HEK293 (cell line): Measurements from ENCODE around the gene ME2.
A peak's percentile ranks its signal among the peaks of the same experiment; 100 is the strongest.

Experiments used
- HOXA7 ChIP-seq: sonication (generic); formaldehyde crosslinking; IDR thresholded peaks from 2 replicates; pipeline ENCODE4 v1.8.1; 2022; ENCODE audit warnings: missing genetic modification reagents, borderline replicate concordance
- HOXC10 ChIP-seq: sonication (generic); formaldehyde crosslinking; IDR thresholded peaks from 2 replicates; pipeline ENCODE4 v1.8.1; 2023; ENCODE audit warnings: mild to moderate bottlenecking, missing genetic modification reagents
- KLF9 ChIP-seq: fragments of 450-650 bp; formaldehyde crosslinking; IDR thresholded peaks from 2 replicates; pipeline ENCODE4 v1.5.1; 2016; ENCODE audit warnings: missing biosample characterization, missing genetic modification characterization, low read depth
- MEIS1 ChIP-seq: sonication (generic); formaldehyde crosslinking; IDR thresholded peaks from 2 replicates; pipeline ENCODE4 v1.8.1; 2022; ENCODE audit warnings: missing genetic modification reagents, mild to moderate bottlenecking, borderline replicate concordance
- SALL2 ChIP-seq: fragments of 450-650 bp; formaldehyde crosslinking; IDR thresholded peaks from 2 replicates; pipeline ENCODE4 v1.5.0; 2017; ENCODE audit warnings: missing biosample characterization, mild to moderate bottlenecking, missing genetic modification characterization, borderline replicate concordance
- ZBTB17 ChIP-seq: fragments of 450-650 bp; formaldehyde crosslinking; IDR thresholded peaks from 2 replicates; pipeline ENCODE4 v1.5.1; 2016; ENCODE audit warnings: missing biosample characterization, missing genetic modification characterization
- ZBTB21 ChIP-seq: fragments of 450-650 bp; formaldehyde crosslinking; IDR thresholded peaks from 2 replicates; pipeline ENCODE4 v1.5.1; 2017; ENCODE audit warnings: missing biosample characterization, missing genetic modification characterization
- ZNF24 ChIP-seq: fragments of 450-650 bp; formaldehyde crosslinking; IDR thresholded peaks from 2 replicates; pipeline ENCODE4 v1.5.1; 2016; ENCODE audit warnings: missing biosample characterization, missing genetic modification characterization
- ZNF274 ChIP-seq, 2 experiments: fragments of 200-500 bp in 1 of 2; fragments of 450-650 bp in 1 of 2; sonication (Bioruptor generic) in 1 of 2; formaldehyde crosslinking in 1 of 2; IDR thresholded peaks; 2 replicates each; pipeline versions ENCODE4 v1.5.1 to v1.6.1; 2014 to 2016; ENCODE audit warnings: borderline replicate concordance in 1 of 2, inconsistent platforms in 1 of 2, low read length in 1 of 2, missing biosample characterization in 1 of 2, missing genetic modification characterization in 1 of 2
- ZNF416 ChIP-seq: fragments of 450-650 bp; formaldehyde crosslinking; IDR thresholded peaks from 2 replicates; pipeline ENCODE4 v1.5.1; 2016; ENCODE audit warnings: missing biosample characterization, missing genetic modification characterization
- ZNF544 ChIP-seq: fragments of 450-650 bp; formaldehyde crosslinking; IDR thresholded peaks from 2 replicates; pipeline ENCODE4 v1.5.0; 2017; ENCODE audit warnings: missing biosample characterization, missing genetic modification characterization
- ZNF571 ChIP-seq: fragments of 450-650 bp; formaldehyde crosslinking; IDR thresholded peaks from 2 replicates; pipeline ENCODE4 v1.5.0; 2017; ENCODE audit warnings: missing biosample characterization, missing genetic modification characterization
- ZNF585B ChIP-seq: fragments of 450-650 bp; formaldehyde crosslinking; IDR thresholded peaks from 2 replicates; pipeline ENCODE4 v1.5.1; 2016; ENCODE audit warnings: missing biosample characterization, missing genetic modification characterization
- ZNF596 ChIP-seq: fragments of 450-650 bp; IDR thresholded peaks from 2 replicates; pipeline ENCODE4 v1.5.0; 2018; ENCODE audit warnings: missing biosample characterization, mild to moderate bottlenecking, missing genetic modification characterization, moderate library complexity
- ZNF623 ChIP-seq: fragments of 450-650 bp; formaldehyde crosslinking; IDR thresholded peaks from 2 replicates; pipeline ENCODE4 v1.5.1; 2016; ENCODE audit warnings: missing biosample characterization, missing genetic modification characterization
- ZNF670 ChIP-seq: fragments of 450-650 bp; formaldehyde crosslinking; IDR thresholded peaks from 2 replicates; pipeline ENCODE4 v1.5.1; 2016; ENCODE audit warnings: missing biosample characterization, missing genetic modification characterization, low read depth
- TF ChIP-seq, protein P1 (sequence below): fragments of 450-650 bp; formaldehyde crosslinking; optimal IDR thresholded peaks from 2 replicates; pipeline ENCODE3; 2016; ENCODE audit warnings: missing biosample characterization, mild to moderate bottlenecking, missing genetic modification characterization
- TF ChIP-seq, protein P2 (sequence below): fragments of 450-650 bp; formaldehyde crosslinking; IDR thresholded peaks from 2 replicates; pipeline ENCODE4 v1.5.1; 2016; ENCODE audit warnings: missing biosample characterization, missing genetic modification characterization, borderline replicate concordance
- TF ChIP-seq, protein P3 (sequence below): fragments of 450-650 bp; formaldehyde crosslinking; IDR thresholded peaks from 2 replicates; pipeline ENCODE4 v1.5.1; 2016; ENCODE audit warnings: missing biosample characterization, missing genetic modification characterization
- TF ChIP-seq, protein P4 (sequence below): fragments of 450-650 bp; formaldehyde crosslinking; IDR thresholded peaks from 2 replicates; pipeline ENCODE4 v1.5.1; 2016; ENCODE audit warnings: missing biosample characterization, missing genetic modification characterization
- TF ChIP-seq, protein P5 (sequence below): fragments of 450-650 bp; IDR thresholded peaks from 2 replicates; pipeline ENCODE4 v1.5.1; 2018; ENCODE audit warnings: missing biosample characterization, missing genetic modification characterization
- TF ChIP-seq, protein P6 (sequence below): fragments of 450-650 bp; formaldehyde crosslinking; IDR thresholded peaks from 2 replicates; pipeline ENCODE4 v1.5.1; 2016; ENCODE audit warnings: missing biosample characterization, missing genetic modification characterization
- TF ChIP-seq, protein P7 (sequence below): fragments of 450-650 bp; formaldehyde crosslinking; IDR thresholded peaks from 2 replicates; pipeline ENCODE4 v1.5.1; 2017; ENCODE audit warnings: missing biosample characterization, missing genetic modification characterization
- TF ChIP-seq, protein P8 (sequence below): fragments of 450-650 bp; formaldehyde crosslinking; IDR thresholded peaks from 2 replicates; pipeline ENCODE4; 2016; ENCODE audit warnings: missing biosample characterization, missing genetic modification characterization

ME2 gene

DNA sequence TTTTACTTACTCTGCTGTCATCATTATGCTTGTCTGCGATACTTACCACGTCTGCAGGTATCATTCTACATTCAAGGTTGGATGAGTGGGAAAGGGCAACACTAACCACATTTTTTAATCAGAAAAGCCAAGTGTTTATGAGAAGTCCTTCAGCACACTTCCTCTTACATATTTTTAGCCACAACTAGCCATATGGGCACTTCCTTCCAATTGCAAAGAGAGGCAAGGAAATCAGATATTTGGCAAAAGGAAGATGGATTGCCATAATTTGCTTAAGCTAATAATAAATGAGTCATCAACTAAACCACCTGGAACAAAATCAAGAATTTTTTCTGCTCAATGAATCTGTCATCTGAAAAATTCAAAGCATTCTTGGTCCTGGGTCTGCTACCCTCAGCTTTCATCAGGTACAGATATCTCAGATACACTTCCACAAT is 42.4 kb upstream of the ME2 start (continued):
- TF ChIP-seq, protein P1, sequence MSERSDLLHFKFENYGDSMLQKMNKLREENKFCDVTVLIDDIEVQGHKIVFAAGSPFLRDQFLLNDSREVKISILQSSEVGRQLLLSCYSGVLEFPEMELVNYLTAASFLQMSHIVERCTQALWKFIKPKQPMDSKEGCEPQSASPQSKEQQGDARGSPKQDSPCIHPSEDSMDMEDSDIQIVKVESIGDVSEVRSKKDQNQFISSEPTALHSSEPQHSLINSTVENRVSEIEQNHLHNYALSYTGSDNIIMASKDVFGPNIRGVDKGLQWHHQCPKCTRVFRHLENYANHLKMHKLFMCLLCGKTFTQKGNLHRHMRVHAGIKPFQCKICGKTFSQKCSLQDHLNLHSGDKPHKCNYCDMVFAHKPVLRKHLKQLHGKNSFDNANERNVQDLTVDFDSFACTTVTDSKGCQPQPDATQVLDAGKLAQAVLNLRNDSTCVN (tag by site-specific recombination): no peak
- TF ChIP-seq ZNF670 (tag by site-specific recombination): no peak
- TF ChIP-seq, protein P2, sequence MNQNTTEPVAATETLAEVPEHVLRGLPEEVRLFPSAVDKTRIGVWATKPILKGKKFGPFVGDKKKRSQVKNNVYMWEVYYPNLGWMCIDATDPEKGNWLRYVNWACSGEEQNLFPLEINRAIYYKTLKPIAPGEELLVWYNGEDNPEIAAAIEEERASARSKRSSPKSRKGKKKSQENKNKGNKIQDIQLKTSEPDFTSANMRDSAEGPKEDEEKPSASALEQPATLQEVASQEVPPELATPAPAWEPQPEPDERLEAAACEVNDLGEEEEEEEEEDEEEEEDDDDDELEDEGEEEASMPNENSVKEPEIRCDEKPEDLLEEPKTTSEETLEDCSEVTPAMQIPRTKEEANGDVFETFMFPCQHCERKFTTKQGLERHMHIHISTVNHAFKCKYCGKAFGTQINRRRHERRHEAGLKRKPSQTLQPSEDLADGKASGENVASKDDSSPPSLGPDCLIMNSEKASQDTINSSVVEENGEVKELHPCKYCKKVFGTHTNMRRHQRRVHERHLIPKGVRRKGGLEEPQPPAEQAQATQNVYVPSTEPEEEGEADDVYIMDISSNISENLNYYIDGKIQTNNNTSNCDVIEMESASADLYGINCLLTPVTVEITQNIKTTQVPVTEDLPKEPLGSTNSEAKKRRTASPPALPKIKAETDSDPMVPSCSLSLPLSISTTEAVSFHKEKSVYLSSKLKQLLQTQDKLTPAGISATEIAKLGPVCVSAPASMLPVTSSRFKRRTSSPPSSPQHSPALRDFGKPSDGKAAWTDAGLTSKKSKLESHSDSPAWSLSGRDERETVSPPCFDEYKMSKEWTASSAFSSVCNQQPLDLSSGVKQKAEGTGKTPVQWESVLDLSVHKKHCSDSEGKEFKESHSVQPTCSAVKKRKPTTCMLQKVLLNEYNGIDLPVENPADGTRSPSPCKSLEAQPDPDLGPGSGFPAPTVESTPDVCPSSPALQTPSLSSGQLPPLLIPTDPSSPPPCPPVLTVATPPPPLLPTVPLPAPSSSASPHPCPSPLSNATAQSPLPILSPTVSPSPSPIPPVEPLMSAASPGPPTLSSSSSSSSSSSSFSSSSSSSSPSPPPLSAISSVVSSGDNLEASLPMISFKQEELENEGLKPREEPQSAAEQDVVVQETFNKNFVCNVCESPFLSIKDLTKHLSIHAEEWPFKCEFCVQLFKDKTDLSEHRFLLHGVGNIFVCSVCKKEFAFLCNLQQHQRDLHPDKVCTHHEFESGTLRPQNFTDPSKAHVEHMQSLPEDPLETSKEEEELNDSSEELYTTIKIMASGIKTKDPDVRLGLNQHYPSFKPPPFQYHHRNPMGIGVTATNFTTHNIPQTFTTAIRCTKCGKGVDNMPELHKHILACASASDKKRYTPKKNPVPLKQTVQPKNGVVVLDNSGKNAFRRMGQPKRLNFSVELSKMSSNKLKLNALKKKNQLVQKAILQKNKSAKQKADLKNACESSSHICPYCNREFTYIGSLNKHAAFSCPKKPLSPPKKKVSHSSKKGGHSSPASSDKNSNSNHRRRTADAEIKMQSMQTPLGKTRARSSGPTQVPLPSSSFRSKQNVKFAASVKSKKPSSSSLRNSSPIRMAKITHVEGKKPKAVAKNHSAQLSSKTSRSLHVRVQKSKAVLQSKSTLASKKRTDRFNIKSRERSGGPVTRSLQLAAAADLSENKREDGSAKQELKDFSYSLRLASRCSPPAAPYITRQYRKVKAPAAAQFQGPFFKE (tag by site-specific recombination): no peak
- no peak for TF ChIP-seq ZNF24 (tag by site-specific recombination)
- TF ChIP-seq HOXC10 (CRISPR knock-in tag): no peak
- no peak for TF ChIP-seq HOXA7 (CRISPR knock-in tag)
- TF ChIP-seq, protein P3, sequence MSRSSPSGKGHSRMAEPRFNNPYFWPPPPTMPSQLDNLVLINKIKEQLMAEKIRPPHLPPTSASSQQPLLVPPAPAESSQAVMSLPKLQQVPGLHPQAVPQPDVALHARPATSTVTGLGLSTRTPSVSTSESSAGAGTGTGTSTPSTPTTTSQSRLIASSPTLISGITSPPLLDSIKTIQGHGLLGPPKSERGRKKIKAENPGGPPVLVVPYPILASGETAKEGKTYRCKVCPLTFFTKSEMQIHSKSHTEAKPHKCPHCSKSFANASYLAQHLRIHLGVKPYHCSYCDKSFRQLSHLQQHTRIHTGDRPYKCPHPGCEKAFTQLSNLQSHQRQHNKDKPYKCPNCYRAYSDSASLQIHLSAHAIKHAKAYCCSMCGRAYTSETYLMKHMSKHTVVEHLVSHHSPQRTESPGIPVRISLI (tag by site-specific recombination): peak; percentile 79; the same call in 1 of the 2 replicates
- TF ChIP-seq, protein P4, sequence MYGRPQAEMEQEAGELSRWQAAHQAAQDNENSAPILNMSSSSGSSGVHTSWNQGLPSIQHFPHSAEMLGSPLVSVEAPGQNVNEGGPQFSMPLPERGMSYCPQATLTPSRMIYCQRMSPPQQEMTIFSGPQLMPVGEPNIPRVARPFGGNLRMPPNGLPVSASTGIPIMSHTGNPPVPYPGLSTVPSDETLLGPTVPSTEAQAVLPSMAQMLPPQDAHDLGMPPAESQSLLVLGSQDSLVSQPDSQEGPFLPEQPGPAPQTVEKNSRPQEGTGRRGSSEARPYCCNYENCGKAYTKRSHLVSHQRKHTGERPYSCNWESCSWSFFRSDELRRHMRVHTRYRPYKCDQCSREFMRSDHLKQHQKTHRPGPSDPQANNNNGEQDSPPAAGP (tag by site-specific recombination): no peak
- no peak for TF ChIP-seq KLF9 (tag by site-specific recombination)
- TF ChIP-seq ZNF571 (tag by site-specific recombination): no peak
- TF ChIP-seq ZNF416 (tag by site-specific recombination): no peak
- no peak for TF ChIP-seq ZNF544 (tag by site-specific recombination)
- TF ChIP-seq ZNF596: no peak
- TF ChIP-seq ZBTB21: no peak
- TF ChIP-seq, protein P5, sequence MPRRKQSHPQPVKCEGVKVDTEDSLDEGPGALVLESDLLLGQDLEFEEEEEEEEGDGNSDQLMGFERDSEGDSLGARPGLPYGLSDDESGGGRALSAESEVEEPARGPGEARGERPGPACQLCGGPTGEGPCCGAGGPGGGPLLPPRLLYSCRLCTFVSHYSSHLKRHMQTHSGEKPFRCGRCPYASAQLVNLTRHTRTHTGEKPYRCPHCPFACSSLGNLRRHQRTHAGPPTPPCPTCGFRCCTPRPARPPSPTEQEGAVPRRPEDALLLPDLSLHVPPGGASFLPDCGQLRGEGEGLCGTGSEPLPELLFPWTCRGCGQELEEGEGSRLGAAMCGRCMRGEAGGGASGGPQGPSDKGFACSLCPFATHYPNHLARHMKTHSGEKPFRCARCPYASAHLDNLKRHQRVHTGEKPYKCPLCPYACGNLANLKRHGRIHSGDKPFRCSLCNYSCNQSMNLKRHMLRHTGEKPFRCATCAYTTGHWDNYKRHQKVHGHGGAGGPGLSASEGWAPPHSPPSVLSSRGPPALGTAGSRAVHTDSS: no peak
- peak; percentile 89 for TF ChIP-seq MEIS1
- TF ChIP-seq, protein P6, sequence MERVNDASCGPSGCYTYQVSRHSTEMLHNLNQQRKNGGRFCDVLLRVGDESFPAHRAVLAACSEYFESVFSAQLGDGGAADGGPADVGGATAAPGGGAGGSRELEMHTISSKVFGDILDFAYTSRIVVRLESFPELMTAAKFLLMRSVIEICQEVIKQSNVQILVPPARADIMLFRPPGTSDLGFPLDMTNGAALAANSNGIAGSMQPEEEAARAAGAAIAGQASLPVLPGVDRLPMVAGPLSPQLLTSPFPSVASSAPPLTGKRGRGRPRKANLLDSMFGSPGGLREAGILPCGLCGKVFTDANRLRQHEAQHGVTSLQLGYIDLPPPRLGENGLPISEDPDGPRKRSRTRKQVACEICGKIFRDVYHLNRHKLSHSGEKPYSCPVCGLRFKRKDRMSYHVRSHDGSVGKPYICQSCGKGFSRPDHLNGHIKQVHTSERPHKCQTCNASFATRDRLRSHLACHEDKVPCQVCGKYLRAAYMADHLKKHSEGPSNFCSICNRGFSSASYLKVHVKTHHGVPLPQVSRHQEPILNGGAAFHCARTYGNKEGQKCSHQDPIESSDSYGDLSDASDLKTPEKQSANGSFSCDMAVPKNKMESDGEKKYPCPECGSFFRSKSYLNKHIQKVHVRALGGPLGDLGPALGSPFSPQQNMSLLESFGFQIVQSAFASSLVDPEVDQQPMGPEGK (tag by site-specific recombination): no peak
- peak; percentile 63 for TF ChIP-seq ZBTB17
- TF ChIP-seq SALL2: no peak
- TF ChIP-seq ZNF623 (tag by site-specific recombination): no peak
- TF ChIP-seq ZNF585B (tag by site-specific recombination): no peak
- TF ChIP-seq, protein P7, sequence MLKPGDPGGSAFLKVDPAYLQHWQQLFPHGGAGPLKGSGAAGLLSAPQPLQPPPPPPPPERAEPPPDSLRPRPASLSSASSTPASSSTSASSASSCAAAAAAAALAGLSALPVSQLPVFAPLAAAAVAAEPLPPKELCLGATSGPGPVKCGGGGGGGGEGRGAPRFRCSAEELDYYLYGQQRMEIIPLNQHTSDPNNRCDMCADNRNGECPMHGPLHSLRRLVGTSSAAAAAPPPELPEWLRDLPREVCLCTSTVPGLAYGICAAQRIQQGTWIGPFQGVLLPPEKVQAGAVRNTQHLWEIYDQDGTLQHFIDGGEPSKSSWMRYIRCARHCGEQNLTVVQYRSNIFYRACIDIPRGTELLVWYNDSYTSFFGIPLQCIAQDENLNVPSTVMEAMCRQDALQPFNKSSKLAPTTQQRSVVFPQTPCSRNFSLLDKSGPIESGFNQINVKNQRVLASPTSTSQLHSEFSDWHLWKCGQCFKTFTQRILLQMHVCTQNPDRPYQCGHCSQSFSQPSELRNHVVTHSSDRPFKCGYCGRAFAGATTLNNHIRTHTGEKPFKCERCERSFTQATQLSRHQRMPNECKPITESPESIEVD (tag by site-specific recombination): peak; percentile 43; the same call in 1 of the 2 replicates
- no peak for TF ChIP-seq ZNF274 (IDR thresholded peaks at IDR 0.05; ENCODE audit: low read length)
- no peak for TF ChIP-seq ZNF274 (tag by site-specific recombination; IDR thresholded peaks at IDR 0.05; ENCODE audit: borderline replicate concordance)
- TF ChIP-seq, protein P8, sequence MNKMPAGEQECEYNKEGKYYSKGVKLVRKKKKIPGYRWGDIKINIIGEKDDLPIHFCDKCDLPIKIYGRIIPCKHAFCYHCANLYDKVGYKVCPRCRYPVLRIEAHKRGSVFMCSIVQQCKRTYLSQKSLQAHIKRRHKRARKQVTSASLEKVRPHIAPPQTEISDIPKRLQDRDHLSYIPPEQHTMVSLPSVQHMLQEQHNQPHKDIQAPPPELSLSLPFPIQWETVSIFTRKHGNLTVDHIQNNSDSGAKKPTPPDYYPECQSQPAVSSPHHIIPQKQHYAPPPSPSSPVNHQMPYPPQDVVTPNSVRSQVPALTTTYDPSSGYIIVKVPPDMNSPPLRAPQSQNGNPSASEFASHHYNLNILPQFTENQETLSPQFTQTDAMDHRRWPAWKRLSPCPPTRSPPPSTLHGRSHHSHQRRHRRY (tag by site-specific recombination): no peak
